ENCODE results near the gene CTNND1.

CTNND1 gene

DNA sequence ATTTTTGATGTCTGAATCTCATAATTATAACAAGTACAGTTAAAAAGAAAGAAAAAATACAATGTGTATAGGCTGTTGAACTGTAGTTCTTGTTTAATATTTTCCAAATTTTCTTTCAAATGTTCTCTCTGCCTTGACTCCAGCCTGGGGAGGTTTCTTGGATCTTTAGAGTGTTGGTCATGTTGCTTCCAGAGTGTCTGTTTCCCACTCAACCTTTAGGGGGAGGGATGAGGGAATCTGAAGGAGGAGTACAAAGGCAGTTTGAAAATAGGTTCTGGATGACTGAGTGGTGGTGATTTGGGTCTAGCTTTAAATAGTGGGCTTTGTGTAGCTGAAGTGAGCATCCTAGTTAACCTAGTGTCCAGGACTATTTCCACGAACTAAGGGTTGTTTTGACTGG, 2.0 kb downstream of the CTNND1 start:
- Histone ChIP-seq H3K27ac (ENCODE audit: low read depth, low read length) (no peak overlapping the region), H3K36me3 (ENCODE audit: insufficient read depth, low read length) (no peaks in the 10 kb centered on the region), H2AFZ (ENCODE audit: low read length, unreplicated experiment) (no peak overlapping the region), H3K4me1 (ENCODE audit: control insufficient read depth, insufficient read depth, low read length, unreplicated experiment) (peaks cover 17% of the 10 kb centered on the region), H3K27me3 (ENCODE audit: insufficient read depth, low read length) (no peaks in the 10 kb centered on the region), H3K79me2 (ENCODE audit: control insufficient read depth, insufficient read depth, low read length, unreplicated experiment) (peaks cover 62% of the 10 kb centered on the region), H3K4me3 (ENCODE audit: low read depth, low read length) (peak overlapping the region; percentile 79)

DNA sequence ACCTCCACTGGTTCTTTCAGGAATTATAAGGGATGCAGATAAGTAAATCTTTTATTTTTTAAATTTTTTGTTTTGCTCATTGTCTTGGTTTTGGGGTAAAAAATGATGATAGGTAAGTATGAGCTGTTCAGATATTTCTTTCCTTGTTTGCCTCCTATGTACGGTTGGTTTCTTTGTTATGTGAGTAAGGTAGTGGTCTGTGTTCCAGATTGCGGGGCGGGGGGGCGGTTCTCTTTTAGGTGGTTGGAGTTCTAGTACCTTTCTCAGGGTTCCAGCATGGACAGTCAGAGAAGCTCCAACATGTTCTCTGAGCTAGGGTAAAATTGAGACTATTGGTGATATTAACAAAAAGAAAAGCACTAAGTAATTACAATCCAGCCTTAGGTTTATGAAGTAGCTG, 2.4 kb downstream of the CTNND1 start:
- Histone ChIP-seq H3K4me1 (ENCODE audit: control insufficient read depth, insufficient read depth, low read length, unreplicated experiment) (peaks cover 17% of the 10 kb centered on the region), H3K27me3 (ENCODE audit: insufficient read depth, low read length) (no peaks in the 10 kb centered on the region), H3K36me3 (ENCODE audit: insufficient read depth, low read length) (no peaks in the 10 kb centered on the region), H2AFZ (ENCODE audit: low read length, unreplicated experiment) (no peak overlapping the region), H3K79me2 (ENCODE audit: control insufficient read depth, insufficient read depth, low read length, unreplicated experiment) (peaks cover 67% of the 10 kb centered on the region), H3K4me3 (ENCODE audit: low read depth, low read length) (peak overlapping the region; percentile 79), H3K27ac (ENCODE audit: low read depth, low read length) (no peak overlapping the region)

DNA sequence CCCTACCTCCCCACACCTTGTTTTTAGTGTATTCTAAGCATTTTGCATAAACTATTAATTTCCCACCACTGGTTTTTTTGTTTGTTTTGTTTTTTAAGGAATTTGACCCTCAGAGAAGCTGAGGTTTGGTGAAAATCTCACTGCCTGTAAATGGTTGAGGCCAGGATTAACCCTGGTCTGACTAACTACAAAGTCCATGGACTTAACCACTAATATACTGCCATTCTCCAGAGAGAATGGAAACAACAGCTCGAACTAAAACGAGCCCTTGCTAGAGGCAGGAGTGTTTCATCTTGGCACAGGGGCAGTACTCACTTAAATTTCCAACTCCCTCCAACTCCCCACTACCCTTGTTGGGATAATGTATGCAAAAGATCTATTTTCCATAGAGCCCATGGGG, 3.0 kb downstream of the CTNND1 start:
- no peak overlapping the region for H3K27ac ChIP-seq (ENCODE audit: low read depth, low read length)
- peak overlapping the region; percentile 79 for H3K4me3 ChIP-seq (ENCODE audit: low read depth, low read length)
- no peaks in the 10 kb centered on the region for H3K36me3 ChIP-seq (ENCODE audit: insufficient read depth, low read length)
- peaks cover 72% of the 10 kb centered on the region for H3K79me2 ChIP-seq (ENCODE audit: control insufficient read depth, insufficient read depth, low read length, unreplicated experiment)
- H2AFZ ChIP-seq (ENCODE audit: low read length, unreplicated experiment): no peak overlapping the region
- H3K4me1 ChIP-seq (ENCODE audit: control insufficient read depth, insufficient read depth, low read length, unreplicated experiment): peaks cover 17% of the 10 kb centered on the region
- no peaks in the 10 kb centered on the region for H3K27me3 ChIP-seq (ENCODE audit: insufficient read depth, low read length)

DNA sequence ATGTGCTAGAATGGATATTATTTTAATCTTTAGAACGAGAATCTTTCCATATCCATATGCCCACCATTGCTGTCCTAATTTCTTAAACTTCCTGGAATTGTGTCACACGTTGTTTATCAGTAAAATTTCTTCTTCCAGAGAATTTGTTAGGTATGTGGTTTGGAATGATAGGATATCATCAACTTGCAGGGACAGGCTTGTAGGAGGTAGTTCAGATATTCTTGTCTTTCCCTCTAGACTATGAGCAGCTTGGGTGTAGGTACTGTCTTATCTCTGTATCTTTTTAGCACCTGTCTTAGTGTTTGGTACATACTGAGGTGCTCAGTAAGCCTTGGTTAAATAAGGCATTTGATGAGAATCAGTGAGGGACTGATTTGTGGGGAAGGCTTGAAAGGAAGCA, 3.4 kb downstream of the CTNND1 start:
- peak overlapping the region; percentile 79 for H3K4me3 ChIP-seq (ENCODE audit: low read depth, low read length)
- H3K27ac ChIP-seq (ENCODE audit: low read depth, low read length): no peak overlapping the region
- peaks cover 17% of the 10 kb centered on the region for H3K4me1 ChIP-seq (ENCODE audit: control insufficient read depth, insufficient read depth, low read length, unreplicated experiment)
- peaks cover 76% of the 10 kb centered on the region for H3K79me2 ChIP-seq (ENCODE audit: control insufficient read depth, insufficient read depth, low read length, unreplicated experiment)
- no peaks in the 10 kb centered on the region for H3K27me3 ChIP-seq (ENCODE audit: insufficient read depth, low read length)
- no peaks in the 10 kb centered on the region for H3K36me3 ChIP-seq (ENCODE audit: insufficient read depth, low read length)
- no peak overlapping the region for H2AFZ ChIP-seq (ENCODE audit: low read length, unreplicated experiment)

DNA sequence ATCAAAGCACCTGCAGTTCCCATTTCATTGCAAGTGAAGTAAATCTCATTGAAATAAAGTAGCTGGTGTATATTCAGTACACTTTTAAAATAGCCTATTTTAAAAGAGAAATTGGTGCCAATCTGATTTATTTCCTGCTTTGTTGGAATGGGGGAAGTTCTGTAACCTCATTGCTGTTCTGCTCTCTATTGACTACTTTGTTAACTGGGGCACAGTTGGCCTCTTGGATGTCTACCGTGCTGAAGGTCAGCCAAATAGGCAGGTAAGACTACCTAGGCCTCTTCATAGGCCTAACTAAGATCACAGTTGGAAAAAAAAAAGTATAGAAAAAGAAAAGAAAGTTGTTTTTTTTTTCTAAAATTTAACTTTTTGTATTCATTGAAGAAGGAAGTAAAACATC, 9.2 kb downstream of the CTNND1 start:
- no peaks in the 10 kb centered on the region for H3K27me3 ChIP-seq (ENCODE audit: insufficient read depth, low read length)
- H3K27ac ChIP-seq (ENCODE audit: low read depth, low read length): no peak overlapping the region
- H3K36me3 ChIP-seq (ENCODE audit: insufficient read depth, low read length): no peaks in the 10 kb centered on the region
- H3K4me3 ChIP-seq (ENCODE audit: low read depth, low read length): no peak overlapping the region
- H3K79me2 ChIP-seq (ENCODE audit: control insufficient read depth, insufficient read depth, low read length, unreplicated experiment): peaks cover 91% of the 10 kb centered on the region
- no peak overlapping the region for H2AFZ ChIP-seq (ENCODE audit: low read length, unreplicated experiment)
- H3K4me1 ChIP-seq (ENCODE audit: control insufficient read depth, insufficient read depth, low read length, unreplicated experiment): peaks cover 23% of the 10 kb centered on the region

DNA sequence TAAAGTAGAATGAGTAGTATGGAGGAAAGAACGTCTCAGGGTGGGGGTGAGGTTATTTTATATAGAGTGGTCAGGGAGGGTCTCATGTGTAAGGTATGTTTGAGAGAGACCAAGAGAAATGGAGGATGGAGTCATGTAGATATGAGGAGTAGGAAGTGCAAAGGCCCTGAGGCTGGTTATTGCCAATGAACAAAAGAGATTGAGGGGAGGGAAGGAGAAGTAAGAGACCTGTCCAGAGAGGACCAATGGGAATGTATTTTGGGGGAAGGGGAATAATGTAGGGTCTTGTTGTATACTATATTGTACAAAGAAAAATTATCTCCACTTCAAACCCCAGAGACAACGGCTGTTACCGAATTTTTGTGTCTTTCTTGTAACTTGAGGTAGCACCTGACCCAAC, 9.8 kb downstream of the CTNND1 start:
- no peak overlapping the region for H3K4me3 ChIP-seq (ENCODE audit: low read depth, low read length)
- peaks cover 28% of the 10 kb centered on the region for H3K4me1 ChIP-seq (ENCODE audit: control insufficient read depth, insufficient read depth, low read length, unreplicated experiment)
- no peaks in the 10 kb centered on the region for H3K36me3 ChIP-seq (ENCODE audit: insufficient read depth, low read length)
- no peak overlapping the region for H3K27ac ChIP-seq (ENCODE audit: low read depth, low read length)
- no peak overlapping the region for H2AFZ ChIP-seq (ENCODE audit: low read length, unreplicated experiment)
- no peaks in the 10 kb centered on the region for H3K27me3 ChIP-seq (ENCODE audit: insufficient read depth, low read length)
- H3K79me2 ChIP-seq (ENCODE audit: control insufficient read depth, insufficient read depth, low read length, unreplicated experiment): peaks cover 91% of the 10 kb centered on the region

DNA sequence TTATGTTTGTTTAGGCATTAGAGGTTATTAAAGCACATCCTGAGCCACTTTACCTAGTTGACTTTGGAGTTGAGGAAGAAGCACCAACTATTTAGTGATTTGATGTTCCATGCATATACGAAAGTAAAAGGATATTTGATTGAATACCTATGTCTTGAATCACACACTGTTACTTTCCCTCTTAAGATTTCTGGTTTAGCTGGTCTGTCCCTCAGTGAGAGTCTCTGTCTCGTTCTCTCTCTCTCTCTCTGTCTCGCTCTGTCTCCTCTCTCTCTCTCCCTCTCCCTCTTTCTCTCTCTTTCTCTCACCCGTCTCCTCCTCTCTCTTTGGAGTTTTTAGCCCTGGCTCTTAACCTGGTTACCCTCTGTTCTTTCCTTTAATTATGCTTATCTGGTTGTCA, 11.0 kb downstream of the CTNND1 start:
- peak overlapping the region; percentile 20 for H3K27ac ChIP-seq (ENCODE audit: low read depth, low read length)
- peaks cover 40% of the 10 kb centered on the region for H3K4me1 ChIP-seq (ENCODE audit: control insufficient read depth, insufficient read depth, low read length, unreplicated experiment)
- H3K36me3 ChIP-seq (ENCODE audit: insufficient read depth, low read length): no peaks in the 10 kb centered on the region
- H3K27me3 ChIP-seq (ENCODE audit: insufficient read depth, low read length): no peaks in the 10 kb centered on the region
- H3K4me3 ChIP-seq (ENCODE audit: low read depth, low read length): no peak overlapping the region; the same call in 1 of the 2 replicates
- peaks cover 91% of the 10 kb centered on the region for H3K79me2 ChIP-seq (ENCODE audit: control insufficient read depth, insufficient read depth, low read length, unreplicated experiment)
- H2AFZ ChIP-seq (ENCODE audit: low read length, unreplicated experiment): no peak overlapping the region

DNA sequence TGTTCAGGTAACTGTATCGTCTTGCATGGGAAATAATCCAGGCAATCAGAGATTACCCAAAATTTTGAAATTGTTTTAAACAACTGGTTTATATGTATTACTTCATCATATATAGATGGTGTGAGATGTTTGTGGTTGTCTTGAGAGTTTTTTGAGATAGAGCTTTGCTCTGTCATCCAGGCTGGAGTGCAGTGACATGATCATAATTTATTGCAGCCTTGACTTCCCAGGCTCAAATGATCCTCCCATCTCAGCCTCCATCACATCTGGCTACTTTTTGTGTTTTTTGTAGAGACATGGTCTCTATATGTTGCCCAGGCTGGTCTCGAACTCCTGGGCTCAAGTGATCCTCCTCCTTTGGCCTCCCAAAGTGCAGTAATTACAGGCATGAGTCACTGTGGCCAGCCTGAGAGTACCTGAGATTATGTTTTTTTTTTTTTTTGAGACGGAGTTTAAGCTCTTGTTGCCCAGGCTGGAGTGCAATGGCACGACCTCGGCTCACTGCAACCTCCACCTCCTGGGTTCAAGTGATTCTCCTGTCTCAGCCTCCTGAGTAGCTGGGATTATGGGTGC, 11.5 kb downstream of the CTNND1 start:
- Histone ChIP-seq H3K27ac (ENCODE audit: low read depth, low read length) (peak overlapping the region; percentile 15), H3K4me1 (ENCODE audit: control insufficient read depth, insufficient read depth, low read length, unreplicated experiment) (peaks cover 46% of the 10 kb centered on the region), H3K79me2 (ENCODE audit: control insufficient read depth, insufficient read depth, low read length, unreplicated experiment) (peaks cover 91% of the 10 kb centered on the region), H3K4me3 (ENCODE audit: low read depth, low read length) (no peak overlapping the region), H3K27me3 (ENCODE audit: insufficient read depth, low read length) (no peaks in the 10 kb centered on the region), H2AFZ (ENCODE audit: low read length, unreplicated experiment) (no peak overlapping the region), H3K36me3 (ENCODE audit: insufficient read depth, low read length) (no peaks in the 10 kb centered on the region)

DNA sequence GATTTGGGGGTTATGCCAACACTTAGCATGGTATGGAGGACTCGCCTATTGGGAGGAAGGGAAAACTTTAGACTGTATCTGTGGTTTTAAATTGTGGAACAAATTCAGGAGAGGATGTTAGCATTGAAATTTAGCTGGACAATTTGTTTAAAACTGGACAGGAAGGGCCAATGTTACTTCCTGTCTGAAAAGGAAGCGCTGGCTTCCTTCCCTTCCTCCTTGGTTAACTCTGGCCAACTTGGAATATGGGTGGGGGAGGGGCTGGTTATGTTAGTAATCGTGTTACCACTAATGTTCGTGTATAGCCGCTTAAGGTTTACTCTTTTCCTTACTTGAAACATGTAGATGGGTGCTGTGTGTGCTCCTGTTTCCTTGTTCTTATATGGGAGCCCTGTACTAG, 13.9 kb downstream of the CTNND1 start:
- Histone ChIP-seq H3K79me2 (ENCODE audit: control insufficient read depth, insufficient read depth, low read length, unreplicated experiment) (peaks cover 95% of the 10 kb centered on the region), H3K27ac (ENCODE audit: low read depth, low read length) (peak overlapping the region; percentile 96), H3K4me1 (ENCODE audit: control insufficient read depth, insufficient read depth, low read length, unreplicated experiment) (peaks cover 60% of the 10 kb centered on the region)

DNA sequence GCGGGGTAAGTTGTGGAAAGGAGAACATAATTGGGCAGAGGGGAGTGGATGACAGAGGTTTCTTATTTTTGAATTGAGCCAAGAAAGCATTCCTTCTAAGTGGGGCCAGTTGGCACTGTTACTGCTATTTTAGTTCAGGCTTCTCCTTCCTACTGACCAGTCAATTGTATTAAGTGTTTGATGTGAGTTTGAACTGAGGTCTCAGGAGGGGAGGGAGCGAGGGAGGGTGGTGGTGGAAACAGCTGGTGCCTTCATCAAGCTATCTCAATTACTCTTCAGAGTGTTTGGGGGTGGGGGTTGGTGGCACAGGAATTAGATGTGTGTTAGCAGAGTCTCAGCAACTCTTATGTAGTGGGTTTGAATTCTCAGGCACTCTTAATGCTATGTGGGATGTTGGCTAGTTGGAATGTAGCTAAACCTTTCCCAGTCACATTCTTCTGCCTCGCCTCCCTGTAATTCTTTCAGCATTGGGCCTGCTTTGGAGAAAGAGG, 14.5 kb downstream of the CTNND1 start:
- Histone ChIP-seq H3K79me2 (ENCODE audit: control insufficient read depth, insufficient read depth, low read length, unreplicated experiment) (peaks cover 96% of the 10 kb centered on the region), H3K27ac (ENCODE audit: low read depth, low read length) (peak overlapping the region; percentile 96), H3K4me1 (ENCODE audit: control insufficient read depth, insufficient read depth, low read length, unreplicated experiment) (peaks cover 60% of the 10 kb centered on the region)

More for the DNA sequence above, 13.9 kb downstream of the CTNND1 start:
- no peaks in the 10 kb centered on the region for H3K27me3 ChIP-seq (ENCODE audit: insufficient read depth, low read length)
- no peak overlapping the region for H2AFZ ChIP-seq (ENCODE audit: low read length, unreplicated experiment)
- no peaks in the 10 kb centered on the region for H3K36me3 ChIP-seq (ENCODE audit: insufficient read depth, low read length)
- H3K4me3 ChIP-seq (ENCODE audit: low read depth, low read length): peak overlapping the region; percentile 34; the same call in 1 of the 2 replicates

DNA sequence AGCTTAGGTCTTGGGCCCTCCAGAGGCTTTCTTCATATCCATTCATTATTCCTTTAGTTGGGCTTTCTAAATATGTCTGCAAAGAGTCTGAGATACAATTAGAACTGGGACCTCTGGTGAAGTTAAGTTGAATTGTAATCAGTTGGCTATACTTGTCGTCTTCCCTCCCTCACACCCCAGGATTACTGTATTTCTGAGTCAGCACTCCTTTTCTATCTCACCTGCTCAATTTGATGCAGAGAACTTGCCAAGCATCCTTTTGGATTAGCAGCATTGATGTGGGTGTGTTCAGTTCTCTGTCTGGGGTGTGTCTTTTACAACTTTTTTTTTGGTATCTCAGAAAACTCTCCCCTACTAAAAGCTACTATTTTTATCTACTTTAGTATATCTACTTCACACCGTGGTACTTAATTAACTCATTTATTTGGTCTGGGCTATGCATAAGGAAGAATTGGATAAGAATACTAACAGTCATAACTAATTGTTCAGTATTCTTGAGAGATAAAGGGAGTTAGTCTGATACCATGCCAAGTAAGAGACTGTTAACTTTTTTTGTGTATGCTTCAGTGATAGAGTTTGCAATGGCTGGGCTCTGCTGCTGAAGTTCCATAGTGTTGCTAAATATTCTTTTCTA, 15.1 kb downstream of the CTNND1 start:
- no peaks in the 10 kb centered on the region for H3K36me3 ChIP-seq (ENCODE audit: insufficient read depth, low read length)
- H3K4me1 ChIP-seq (ENCODE audit: control insufficient read depth, insufficient read depth, low read length, unreplicated experiment): peaks cover 60% of the 10 kb centered on the region
- H3K4me3 ChIP-seq (ENCODE audit: low read depth, low read length): no peak overlapping the region
- H2AFZ ChIP-seq (ENCODE audit: low read length, unreplicated experiment): no peak overlapping the region
- peaks cover 96% of the 10 kb centered on the region for H3K79me2 ChIP-seq (ENCODE audit: control insufficient read depth, insufficient read depth, low read length, unreplicated experiment)
- H3K27ac ChIP-seq (ENCODE audit: low read depth, low read length): peak overlapping the region; percentile 96
- H3K27me3 ChIP-seq (ENCODE audit: insufficient read depth, low read length): no peaks in the 10 kb centered on the region

More for the DNA sequence above, 14.5 kb downstream of the CTNND1 start:
- no peak overlapping the region for H2AFZ ChIP-seq (ENCODE audit: low read length, unreplicated experiment)
- peak overlapping the region; percentile 34; the same call in 1 of the 2 replicates for H3K4me3 ChIP-seq (ENCODE audit: low read depth, low read length)
- H3K36me3 ChIP-seq (ENCODE audit: insufficient read depth, low read length): no peaks in the 10 kb centered on the region
- H3K27me3 ChIP-seq (ENCODE audit: insufficient read depth, low read length): no peaks in the 10 kb centered on the region
